Smooth muscle cell of the brain vasculature (primary cell): ENCODE results near the gene OAS3.
"Not testable (repeated sequence)": the region's sequence is repeated elsewhere in the genome, so short reads cannot be mapped to it uniquely, and the experiment has no call there.

Experiments
- DNase-seq: peaks from one replicate; pipeline ENCODE4 v3.0.0-alpha.2; 2012; ENCODE audit warnings: low read depth, low spot score

The OAS3 gene

DNA sequence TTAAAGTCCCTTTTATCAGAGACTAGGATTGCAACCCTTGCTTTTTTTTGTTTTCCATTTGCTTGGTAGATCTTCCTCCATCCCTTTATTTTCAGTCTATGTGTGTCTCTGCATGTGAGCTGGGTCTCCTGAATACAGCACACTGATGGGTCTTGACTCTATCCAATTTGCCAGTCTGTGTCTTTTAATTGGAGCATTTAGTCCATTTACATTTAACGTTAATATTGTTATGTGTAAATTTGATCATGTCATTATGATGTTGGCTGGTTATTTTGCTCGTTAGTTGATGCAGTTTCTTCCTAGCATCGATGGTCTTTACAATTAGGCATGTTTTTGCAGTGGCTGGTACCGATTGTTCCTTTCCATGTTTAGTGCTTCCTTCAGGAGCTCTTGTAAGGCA lies 18.9 kb downstream of the OAS3 start:
- not testable (repeated sequence) for DNase-seq

DNA sequence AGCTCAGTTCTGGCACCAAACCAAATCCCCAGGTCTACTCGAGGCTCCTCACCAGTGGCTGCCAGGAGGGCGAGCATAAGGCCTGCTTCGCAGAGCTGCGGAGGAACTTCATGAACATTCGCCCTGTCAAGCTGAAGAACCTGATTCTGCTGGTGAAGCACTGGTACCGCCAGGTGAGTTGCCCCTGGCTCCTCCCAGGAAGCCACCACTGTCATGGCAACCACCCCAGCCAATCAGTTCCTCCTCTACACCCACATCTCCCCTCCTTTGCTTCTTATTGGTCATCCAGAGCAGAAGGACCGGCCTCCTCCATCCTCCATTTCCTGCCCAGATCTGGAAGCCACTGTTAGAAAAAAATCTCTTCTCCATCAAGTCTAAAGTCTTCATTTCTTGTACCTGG lies 22.8 kb downstream of the OAS3 start:
- DNase-seq = no peak

DNA sequence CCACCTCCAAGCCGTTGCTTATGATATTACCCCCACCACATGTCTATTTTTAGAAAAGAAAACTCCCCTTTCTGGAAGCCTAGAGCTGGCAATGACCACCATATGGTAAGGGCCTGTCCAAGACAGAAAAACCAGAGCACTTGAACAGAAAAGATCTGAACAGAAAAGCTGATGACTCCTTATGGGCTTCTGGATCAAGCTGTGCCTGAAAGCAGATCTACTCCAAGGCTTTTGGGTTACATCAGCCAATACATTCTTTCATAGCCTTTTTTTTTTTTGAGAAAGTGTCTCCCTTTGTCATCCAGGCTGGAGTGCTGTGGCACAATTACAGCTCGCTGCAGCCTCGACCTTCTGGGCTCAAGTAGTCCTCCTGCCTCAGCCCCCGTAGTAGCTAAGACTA lies 23.3 kb downstream of the OAS3 start:
- no peak for DNase-seq

DNA sequence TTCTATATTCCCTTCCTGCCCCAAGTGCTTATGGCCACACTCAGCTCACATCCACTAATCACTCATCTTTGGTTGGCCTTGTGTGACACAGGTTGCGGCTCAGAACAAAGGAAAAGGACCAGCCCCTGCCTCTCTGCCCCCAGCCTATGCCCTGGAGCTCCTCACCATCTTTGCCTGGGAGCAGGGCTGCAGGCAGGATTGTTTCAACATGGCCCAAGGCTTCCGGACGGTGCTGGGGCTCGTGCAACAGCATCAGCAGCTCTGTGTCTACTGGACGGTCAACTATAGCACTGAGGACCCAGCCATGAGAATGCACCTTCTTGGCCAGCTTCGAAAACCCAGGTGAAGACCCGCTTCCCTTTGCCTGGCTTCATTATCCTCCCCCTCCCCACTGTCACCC lies 24.3 kb downstream of the OAS3 start:
- DNase-seq = no peak

DNA sequence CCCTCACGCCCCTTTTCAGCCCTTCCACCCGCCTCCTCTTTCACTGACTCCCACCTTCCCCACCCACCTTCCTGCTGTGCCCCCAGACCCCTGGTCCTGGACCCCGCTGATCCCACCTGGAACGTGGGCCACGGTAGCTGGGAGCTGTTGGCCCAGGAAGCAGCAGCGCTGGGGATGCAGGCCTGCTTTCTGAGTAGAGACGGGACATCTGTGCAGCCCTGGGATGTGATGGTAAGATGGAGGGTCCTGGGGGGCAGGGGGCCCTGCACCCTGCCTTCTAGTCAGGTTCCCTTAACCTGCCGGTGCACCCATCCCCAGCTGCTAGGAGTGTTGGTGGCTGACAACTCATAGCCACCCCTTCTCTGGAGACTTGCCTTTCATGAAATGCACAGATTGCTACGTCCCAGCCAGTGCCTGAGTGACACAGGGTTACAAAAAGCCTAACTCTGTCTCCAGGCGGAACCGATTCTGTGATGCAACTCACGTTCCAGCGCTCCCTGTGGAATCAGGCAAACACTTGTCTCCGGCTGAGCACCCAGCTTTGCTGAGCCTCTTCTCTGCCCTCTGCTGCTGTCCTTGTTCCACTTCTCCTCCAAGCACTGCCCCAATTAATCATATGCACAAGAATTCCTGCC lies 25.1 kb downstream of the OAS3 start:
- no peak for DNase-seq

DNA sequence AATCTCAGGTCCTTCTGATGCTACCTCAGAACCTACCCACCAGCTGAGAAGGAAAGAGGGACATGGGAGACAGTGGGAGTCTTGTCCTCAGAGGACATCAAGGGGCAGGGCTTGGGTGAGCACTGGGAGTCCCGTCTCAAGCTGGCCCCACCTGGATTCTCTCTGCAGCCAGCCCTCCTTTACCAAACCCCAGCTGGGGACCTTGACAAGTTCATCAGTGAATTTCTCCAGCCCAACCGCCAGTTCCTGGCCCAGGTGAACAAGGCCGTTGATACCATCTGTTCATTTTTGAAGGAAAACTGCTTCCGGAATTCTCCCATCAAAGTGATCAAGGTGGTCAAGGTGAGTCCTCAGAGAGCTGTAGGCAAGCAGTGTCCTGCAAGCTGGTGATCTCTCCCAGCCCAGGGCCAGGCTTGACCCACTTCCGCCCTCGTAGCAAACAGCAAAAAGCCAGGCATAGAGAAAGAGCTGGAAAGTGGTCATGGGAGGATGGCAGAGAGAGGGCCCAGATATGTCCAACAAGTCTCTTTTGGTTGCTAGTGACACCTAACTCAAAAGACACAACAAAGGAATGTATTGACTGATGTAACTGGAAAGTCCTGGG lies 25.9 kb downstream of the OAS3 start:
- no peak for DNase-seq

DNA sequence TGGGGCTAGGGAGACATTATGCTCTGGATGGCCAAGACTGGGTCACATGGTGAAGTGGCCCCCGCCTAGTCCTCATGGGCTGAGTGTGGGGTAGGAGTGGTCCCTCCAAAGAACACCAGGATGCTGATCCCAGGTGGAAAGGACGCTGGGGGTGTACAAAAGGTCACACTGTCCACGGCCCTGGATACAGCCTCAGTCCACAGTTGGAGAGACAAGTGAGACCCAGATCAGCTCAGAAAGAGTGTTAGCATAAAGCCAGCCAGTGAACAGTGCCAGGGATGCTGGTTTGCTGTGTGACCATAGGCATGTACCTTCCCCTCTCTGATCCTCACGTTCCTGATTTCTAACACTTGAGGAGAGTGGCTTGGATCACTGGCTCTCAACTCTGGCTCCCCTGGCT lies 26.6 kb downstream of the OAS3 start:
- DNase-seq = no peak

DNA sequence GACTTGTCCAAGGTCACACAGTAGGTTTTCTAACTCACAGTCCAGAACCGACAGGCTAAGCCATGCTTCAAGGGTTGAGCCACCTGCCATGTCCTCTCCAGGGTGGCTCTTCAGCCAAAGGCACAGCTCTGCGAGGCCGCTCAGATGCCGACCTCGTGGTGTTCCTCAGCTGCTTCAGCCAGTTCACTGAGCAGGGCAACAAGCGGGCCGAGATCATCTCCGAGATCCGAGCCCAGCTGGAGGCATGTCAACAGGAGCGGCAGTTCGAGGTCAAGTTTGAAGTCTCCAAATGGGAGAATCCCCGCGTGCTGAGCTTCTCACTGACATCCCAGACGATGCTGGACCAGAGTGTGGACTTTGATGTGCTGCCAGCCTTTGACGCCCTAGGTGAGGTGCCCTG lies 27.4 kb downstream of the OAS3 start:
- no peak for DNase-seq

DNA sequence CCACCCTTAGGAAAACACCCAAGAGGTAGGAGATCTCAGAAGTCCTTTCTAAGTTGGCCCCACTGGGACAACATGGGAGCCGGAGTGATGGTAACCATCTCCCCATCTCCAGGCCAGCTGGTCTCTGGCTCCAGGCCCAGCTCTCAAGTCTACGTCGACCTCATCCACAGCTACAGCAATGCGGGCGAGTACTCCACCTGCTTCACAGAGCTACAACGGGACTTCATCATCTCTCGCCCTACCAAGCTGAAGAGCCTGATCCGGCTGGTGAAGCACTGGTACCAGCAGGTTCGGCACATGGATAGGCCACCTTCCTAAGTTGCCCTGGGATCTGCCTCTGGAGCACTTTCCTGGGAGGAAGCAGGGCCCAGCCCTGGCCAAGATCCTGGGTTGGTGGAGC lies 29.0 kb downstream of the OAS3 start:
- no peak for DNase-seq

DNA sequence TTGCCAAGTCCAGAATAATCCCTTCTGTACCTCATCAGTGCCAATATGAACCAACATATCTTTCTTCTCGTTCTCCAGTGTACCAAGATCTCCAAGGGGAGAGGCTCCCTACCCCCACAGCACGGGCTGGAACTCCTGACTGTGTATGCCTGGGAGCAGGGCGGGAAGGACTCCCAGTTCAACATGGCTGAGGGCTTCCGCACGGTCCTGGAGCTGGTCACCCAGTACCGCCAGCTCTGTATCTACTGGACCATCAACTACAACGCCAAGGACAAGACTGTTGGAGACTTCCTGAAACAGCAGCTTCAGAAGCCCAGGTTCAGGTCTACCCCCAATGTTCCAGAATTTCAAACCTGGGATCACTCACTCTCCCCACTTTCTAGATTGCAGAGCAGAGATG lies 29.6 kb downstream of the OAS3 start:
- DNase-seq = no peak

DNA sequence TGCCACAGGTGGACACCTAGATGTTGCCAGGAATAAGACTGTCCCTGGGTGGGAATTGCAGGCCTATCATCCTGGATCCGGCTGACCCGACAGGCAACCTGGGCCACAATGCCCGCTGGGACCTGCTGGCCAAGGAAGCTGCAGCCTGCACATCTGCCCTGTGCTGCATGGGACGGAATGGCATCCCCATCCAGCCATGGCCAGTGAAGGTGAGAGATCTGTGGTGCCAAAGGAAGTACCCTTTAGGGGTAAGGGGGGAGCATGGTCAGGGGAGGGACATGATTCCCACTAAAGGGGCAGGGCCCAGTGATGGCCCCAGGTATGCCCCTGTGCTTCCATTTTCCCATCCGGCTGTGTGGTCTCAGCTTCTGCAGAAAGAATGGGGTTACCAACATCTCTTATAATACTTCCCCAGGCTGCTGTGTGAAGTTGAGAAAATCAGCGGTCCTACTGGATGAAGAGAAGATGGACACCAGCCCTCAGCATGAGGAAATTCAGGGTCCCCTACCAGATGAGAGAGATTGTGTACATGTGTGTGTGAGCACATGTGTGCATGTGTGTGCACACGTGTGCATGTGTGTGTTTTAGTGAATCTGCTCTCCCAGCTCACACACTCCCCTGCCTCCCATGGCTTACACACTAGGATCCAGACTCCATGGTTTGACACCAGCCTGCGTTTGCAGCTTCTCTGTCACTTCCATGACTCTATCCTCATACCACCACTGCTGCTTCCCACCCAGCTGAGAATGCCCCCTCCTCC lies 31.5 kb downstream of the OAS3 start:
- no peak for DNase-seq

DNA sequence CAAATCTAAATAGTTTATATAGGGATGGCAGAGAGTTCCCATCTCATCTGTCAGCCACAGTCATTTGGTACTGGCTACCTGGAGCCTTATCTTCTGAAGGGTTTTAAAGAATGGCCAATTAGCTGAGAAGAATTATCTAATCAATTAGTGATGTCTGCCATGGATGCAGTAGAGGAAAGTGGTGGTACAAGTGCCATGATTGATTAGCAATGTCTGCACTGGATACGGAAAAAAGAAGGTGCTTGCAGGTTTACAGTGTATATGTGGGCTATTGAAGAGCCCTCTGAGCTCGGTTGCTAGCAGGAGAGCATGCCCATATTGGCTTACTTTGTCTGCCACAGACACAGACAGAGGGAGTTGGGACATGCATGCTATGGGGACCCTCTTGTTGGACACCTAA lies 32.1 kb downstream of the OAS3 start:
- no peak for DNase-seq

DNA sequence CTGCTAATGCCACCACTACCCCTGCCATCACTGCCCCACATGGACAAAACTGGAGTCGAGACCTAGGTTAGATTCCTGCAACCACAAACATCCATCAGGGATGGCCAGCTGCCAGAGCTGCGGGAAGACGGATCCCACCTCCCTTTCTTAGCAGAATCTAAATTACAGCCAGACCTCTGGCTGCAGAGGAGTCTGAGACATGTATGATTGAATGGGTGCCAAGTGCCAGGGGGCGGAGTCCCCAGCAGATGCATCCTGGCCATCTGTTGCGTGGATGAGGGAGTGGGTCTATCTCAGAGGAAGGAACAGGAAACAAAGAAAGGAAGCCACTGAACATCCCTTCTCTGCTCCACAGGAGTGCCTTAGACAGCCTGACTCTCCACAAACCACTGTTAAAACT lies 33.0 kb downstream of the OAS3 start:
- no peak for DNase-seq

DNA sequence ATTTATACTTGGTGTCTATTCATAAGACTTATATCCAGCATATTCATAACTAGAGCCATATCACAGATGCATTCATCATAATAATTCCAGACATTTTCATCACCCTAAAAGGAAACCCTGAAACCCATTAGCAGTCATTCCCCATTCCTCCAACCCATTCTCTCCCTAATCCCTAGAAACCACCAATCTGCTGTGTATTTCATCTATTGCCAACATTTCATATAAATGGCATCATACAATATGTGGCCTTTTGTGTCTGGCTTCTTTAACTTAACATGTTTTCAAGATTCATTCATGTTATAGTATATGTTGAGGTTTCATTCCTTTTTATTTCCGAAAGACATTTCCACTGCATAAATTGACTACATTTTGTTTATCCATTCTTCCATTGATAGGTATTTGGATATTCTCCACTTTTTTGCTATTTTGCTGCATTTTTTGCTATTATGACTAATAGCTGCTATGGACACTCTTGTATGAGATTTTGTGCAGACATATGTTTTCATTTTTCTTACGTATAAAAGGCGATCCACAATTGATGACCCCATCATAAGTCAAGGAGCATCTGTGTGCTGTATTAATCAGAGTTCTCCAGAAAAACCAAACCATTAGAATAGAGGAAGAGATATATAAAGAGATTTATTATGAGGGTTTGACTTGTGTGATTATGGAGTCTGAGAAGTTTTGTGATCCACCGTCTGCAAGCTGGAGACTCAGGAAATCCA lies 34.9 kb downstream of the OAS3 start:
- no peak for DNase-seq

DNA sequence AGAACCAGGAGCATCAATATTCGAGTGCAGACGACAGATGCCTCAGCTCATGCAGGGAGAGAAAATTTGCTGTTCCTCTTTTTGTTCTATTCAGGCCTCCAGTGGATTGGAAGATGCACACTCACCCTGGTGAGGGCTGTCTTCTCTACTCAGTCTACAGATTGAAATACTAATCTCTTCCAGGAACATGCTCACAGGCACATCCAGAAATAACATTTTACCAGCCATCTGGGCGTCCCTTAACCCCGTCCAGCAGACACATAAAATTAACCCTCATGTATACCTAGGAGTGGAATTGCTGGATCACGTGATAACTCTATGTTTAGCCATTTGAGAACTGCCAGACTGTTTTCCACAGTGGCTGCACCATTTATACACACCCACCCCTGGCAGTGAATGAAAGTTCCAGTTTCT lies 35.6 kb downstream of the OAS3 start:
- DNase-seq = no peak

DNA sequence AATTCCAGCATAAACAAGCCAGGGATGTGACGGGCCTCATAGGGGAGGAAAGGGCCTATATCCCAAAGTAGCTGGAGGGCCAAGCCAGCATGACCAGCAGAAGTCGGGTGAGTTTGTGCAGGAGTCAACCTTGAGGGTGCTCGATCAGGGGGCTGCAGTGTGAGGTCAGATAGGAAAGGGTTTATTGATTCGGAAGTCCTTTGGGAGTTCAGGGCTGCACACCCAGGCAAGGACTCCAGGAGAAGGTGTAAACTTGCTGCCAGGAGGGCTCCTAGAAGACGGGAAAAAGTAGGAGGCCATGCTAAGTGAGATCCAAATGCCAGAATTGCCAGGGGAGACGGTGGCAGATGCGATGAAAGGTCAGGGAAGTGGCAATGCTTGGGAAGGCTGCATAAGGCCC lies 36.6 kb downstream of the OAS3 start:
- no peak for DNase-seq

DNA sequence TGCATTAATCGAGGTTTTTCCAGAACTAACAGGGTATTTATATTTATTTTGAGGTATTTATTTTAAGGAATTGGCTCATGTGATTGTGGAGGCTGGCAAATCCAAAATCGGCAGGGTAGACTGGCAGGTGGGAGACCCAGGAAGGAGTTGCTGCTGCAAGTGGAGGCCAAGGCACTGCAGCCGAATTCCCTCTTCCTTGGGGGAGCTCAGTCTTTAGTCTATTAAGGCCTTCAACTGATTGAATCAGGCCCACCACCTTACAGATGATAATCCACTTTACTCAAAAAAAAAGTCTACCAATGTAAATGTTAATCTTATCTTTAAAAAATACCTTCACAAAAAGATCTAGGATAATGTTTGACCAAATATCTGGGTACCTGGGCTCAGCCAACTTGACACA lies 38.9 kb downstream of the OAS3 start:
- no peak for DNase-seq

DNA sequence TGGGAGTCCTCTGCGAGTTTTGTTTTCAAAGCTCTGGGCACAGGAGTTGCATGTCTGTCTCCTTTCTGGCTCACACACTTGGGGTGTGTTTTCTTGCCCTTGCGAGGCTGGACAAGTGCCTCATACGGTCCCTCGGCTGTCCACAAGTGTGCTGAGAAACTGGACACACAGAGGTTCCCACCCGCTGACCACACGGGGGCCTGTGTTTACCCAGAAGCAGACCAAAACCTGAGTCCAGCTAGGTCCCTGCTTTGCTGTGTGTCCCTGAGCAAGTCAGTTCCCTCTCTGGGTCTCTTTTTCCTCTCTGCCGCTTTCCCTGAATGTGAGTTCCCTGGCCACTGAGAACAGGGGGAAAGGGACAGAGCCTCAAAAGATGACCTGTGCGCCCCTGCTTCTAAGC lies 39.4 kb downstream of the OAS3 start:
- DNase-seq = no peak

DNA sequence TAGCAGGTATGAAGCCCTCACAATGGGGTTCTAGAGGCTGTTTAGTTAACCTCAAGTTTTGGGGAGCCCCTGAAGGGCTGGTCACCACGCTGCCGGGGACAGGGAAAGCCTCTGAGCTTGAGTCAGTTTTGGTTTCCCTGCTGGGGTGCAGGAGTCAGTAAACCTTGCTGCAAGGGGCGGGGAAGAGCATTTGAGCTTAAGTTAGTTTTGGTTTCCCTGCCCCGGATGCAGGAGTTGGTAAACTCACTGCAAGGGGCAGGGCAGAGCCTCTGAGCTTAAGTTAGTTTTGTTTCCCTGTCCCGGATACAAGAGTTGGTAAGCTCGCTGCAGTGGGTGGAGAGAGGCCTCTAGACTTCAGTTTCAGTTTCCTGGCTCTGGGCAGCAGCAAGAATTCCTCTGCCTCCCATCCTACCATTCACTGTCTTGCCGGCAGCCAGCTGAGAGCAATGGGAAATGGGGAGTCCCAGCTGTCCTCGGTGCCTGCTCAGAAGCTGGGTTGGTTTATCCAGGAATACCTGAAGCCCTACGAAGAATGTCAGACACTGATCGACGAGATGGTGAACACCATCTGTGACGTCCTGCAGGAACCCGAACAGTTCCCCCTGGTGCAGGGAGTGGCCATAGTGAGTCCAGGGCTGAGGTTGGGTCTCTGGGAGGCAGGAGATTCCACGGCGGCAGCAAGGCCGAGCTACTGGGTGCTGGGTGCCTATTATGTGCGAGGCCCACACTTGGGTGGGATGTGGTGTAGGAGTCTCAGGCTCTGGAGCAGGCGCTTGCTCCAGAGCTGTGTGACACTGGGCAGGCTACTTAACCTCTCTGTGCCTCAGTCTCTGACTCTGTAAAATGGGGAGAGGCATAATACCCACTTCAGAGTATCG lies 40.1 kb downstream of the OAS3 start, which contains the start of gene OAS2:
Gene OAS2, plus strand, starts transcription at position 357 of the 878 bp plus-strand sequence. Its CDS starts 90 bp downstream, at position 447.
- DNase-seq = peak; percentile 70

DNA sequence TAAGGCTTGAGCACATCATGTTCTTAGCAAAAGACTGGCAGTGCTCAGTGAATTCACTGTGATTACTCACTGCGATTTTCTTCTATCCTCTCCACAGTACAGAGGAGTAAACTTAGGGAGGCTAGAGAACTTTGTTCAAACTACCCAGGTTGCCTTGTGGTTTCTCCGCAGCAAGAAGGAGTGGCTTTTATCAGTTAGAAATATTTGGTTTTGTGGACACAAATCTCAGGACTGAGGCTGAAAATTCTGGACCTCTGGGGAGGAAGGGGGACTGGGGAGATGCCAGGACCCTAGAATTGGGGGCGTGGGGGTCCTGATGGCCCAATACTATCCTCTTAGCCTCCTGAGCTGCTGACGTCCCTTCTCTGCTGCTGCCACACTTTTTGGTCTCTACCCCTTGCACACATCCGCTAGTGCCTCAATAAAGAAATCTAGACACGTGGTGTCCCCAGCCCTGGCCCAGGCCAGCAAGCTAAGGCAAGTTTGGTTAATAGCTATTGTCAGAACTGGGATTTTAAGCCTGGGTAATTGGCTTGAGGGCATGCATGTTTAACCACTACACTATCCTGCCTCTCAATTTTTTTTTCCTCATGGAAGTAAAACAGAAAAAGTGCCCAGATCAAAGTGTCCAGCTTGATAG lies 40.9 kb downstream of the OAS3 start:
- no peak for DNase-seq
